Measurements from ENCODE around the gene COX6B2. TPM values are rescaled to one million over a fixed set of nuclear protein-coding genes. Genes with fewer than 3 reads are reported as not detected.

Gene COX6B2
- total RNA-seq, 1 experiment from 2014 or later = 5.8 TPM

DNA sequence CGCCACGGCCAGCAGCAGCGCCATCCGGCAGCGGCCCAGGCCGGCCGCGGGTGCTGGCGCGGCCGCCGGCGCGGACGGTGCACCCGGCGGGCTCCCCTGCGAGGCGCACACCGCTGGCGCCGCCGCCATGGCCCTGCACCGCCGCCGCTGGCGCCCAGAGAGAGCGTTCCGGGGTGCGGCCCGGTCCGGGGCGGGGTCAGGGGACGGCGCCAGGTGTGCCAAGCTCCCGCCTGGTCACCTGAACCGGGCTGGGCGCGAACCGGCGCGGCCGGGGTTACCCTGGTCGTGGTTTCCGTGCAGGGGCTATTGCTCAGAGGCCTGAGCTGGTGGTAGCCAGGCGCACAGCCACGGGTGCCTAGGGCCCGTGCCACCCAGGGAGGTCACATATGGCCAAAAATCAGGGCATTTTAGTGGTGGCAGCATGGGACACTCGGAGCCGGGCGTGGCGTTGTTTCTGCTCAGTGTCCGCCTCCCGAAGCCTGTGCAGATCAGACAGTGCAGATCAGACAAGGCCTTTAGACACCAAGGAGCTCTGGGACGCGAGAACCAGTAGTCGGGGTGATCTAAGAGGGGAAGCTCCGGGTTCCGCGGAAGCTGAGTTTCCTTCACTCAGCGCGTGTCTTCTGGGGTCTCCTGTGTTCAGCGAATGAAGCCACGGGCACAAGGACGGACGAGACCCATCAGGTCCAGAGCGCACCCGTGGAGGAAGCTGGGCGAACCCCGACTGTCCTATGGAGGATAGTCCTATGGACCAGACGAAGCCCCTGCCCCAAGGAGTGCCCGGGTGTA is 29.8 kb upstream of the COX6B2 start, which contains the start of gene TMEM238:
TSS of gene TMEM238 (minus strand) at position 162 of the 789 bp plus-strand sequence. CDS start at position 129, 33 bp downstream.
- peak; percentile 49 for DNase-seq (ENCODE audit: low spot score)
- in situ Hi-C loops (cut with HindIII; ENCODE audit: low sequenced_read_pairs) = no loop called here

DNA sequence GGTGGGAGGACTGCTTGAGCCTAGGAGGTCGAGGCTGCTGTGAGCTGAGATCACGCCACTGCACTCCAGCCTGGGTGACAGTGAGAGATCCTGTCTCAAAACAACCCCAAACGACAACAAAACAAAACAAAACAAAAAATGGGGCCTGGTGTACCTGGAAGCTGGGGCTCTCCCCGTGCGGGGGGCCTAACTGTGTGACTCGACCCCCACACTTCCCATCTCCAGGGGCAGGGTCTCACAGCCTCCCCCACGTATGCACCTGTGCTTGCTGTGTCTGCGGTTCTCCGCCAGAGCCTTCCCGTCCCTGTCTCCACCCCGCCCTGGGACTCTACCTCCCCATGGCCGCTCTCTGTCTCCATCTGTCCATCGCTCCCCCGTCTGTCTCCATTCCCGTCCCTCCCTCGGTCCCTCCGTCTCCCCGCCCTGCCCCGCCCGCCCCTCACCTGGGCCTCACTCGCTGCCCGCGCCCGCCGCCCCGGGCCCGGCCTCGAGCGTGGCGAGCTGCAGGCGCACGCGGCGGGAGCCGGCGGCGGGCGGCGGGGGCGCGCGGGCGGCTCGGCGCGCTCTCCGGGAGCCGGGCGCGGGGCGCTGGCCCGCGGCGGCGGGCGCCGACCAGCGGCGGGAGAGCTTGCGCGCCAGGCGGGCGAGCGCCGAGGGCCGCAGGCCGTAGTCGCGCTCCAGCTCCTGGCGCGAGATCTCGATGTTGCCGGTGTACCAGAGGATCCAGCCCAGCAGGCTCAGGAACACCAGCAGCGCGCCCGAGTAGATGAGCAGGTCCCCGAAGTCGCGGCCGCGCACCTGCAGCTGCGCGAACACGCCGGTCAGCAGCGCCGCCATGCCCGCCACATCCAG is 29.0 kb upstream of the COX6B2 start:
- DNase-seq (ENCODE audit: low spot score) = peak; percentile 45
- in situ Hi-C loops (cut with HindIII; ENCODE audit: low sequenced_read_pairs) = no loop called here

DNA sequence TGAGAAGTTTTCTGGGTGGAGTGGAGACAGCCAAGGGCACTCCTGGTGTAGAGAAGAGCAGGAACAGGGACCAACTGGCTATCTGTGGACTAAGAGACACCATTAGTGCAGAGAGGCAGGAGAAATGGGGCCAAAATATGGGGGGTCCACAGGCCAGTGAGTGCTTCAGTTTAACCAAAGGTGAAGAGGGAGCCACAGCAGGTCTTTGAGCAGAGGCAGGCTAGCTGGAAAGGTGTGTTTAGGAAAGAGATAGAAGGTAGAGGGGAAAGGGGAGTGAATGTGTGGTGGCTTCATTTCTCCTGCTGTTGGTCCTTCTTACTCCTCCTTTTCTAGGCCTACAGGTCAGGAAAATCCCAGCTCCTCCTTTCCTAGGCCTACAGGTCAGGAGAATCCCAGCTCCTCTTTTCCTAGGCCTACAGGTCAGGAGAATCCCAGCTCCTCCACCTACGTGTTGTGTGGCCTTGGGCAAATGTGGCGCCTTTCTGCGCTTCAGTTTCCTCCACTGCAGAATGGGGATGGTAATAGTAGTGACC is 28.1 kb upstream of the COX6B2 start:
- in situ Hi-C loops (cut with HindIII; ENCODE audit: low sequenced_read_pairs) = no loop called here

DNA sequence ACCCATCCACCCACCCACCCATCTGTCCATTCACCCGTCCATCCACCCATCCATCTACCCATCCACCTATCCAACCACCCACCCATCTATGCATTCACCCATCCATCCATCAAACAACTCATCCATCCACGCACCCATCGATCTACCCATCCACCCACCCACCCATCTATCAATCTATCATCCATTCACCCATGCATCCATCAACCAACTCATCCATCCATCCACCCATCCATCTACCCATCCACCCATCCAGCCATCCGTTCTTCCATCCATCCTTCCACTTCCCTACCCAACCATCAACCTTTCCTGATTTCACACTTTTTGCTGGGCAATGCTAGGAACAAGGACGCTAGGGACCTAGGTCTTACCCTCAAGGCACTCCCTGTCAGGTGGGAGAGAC is 27.5 kb upstream of the COX6B2 start:
- in situ Hi-C loops (cut with HindIII; ENCODE audit: low sequenced_read_pairs) = no loop called here
- no peak for DNase-seq (ENCODE audit: low spot score)

More for the DNA sequence above, 28.1 kb upstream of the COX6B2 start:
- DNase-seq (ENCODE audit: low spot score) = no peak

DNA sequence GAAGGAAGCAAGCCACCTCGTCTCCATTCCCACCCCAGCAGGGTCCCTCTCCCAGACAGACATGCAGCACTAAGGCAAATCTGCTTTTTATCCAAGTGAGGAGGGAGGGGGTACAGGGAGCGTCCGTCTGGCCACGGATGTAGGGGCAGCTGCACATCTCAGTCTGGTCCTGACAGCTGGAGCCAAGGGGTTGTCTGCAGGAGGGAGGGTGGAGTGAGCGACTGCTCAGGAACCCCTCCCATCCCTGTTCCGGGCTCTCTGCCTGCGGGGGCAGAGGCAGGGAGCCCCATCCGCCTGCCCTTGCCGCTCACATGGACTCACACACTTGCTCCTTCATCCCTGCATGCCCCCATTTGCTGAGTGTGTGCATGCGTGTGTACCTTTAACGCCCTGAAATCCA is 24.7 kb upstream of the COX6B2 start:
- in situ Hi-C loops (cut with HindIII; ENCODE audit: low sequenced_read_pairs) = no loop called here
- no peak for DNase-seq (ENCODE audit: low spot score)

DNA sequence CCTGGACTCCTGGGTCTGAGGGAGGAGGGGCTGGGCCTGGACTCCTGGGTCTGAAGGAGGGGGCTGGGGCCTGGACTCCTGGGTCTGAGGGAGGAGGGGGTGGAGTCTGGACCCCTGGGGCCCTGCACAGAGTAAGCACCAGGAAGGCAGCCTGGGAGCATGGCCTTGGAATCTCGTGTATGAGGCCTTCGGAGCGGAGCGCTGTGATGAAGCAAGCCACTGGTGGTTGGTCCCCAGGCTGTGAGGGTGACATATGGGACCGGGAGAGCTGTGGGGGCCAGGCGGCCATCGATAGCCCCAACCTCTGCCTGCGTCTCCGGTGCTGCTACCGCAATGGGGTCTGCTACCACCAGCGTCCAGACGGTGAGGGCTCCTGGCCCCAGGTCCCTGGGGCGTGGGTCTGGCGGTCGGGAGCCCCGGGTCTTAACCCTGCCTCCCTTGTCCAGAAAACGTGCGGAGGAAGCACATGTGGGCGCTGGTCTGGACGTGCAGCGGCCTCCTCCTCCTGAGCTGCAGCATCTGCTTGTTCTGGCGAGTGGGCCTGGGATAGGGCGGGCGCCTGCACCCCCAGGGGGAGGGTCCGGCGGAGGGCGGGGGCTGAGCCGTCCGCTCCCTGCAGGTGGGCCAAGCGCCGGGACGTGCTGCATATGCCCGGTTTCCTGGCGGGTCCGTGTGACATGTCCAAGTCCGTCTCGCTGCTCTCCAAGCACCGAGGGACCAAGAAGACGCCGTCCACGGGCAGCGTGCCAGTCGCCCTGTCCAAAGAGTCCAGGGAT is 23.0 kb upstream of the COX6B2 start:
- no peak for DNase-seq (ENCODE audit: low spot score)
- in situ Hi-C loops (cut with HindIII; ENCODE audit: low sequenced_read_pairs) = no loop called here

DNA sequence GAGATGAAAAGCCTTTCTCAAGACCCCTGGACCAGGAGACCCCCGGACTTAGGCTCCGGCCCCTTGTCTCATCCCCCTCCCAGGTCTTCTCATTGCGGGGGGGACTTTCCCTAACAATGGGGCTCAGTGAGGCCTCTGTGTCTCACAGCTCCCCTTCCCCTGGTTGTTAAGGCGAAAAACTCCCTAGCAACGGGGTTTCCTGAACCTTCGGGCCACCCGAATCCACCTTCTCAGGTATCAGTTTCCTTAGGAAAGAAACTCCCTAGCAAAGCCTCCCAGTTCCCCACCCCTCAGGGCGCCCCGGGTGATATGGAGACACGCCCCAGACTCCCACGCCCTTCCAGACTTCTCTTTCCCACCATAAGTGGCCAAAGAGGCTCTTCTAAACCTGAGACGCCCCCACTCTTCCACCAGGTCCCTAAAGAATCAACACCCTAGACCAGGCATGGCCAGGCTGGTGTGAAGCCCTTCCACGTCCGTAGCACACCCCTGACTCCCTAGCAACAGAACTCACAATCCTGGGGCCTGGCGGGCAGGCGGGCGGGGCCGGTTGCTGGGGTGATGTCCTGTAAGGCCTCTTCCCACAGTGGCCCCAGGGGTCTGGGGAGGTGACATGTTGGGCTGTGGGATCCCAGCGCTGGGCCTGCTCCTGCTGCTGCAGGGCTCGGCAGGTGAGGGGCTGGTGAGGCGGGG is 21.9 kb upstream of the COX6B2 start, which contains the start of gene TMEM190:
TSS of gene TMEM190 (plus strand) at position 586 of the 693 bp plus-strand sequence. CDS start at position 614, 28 bp downstream.
- no peak for DNase-seq (ENCODE audit: low spot score)
- in situ Hi-C loops (cut with HindIII; ENCODE audit: low sequenced_read_pairs) = no loop called here

DNA sequence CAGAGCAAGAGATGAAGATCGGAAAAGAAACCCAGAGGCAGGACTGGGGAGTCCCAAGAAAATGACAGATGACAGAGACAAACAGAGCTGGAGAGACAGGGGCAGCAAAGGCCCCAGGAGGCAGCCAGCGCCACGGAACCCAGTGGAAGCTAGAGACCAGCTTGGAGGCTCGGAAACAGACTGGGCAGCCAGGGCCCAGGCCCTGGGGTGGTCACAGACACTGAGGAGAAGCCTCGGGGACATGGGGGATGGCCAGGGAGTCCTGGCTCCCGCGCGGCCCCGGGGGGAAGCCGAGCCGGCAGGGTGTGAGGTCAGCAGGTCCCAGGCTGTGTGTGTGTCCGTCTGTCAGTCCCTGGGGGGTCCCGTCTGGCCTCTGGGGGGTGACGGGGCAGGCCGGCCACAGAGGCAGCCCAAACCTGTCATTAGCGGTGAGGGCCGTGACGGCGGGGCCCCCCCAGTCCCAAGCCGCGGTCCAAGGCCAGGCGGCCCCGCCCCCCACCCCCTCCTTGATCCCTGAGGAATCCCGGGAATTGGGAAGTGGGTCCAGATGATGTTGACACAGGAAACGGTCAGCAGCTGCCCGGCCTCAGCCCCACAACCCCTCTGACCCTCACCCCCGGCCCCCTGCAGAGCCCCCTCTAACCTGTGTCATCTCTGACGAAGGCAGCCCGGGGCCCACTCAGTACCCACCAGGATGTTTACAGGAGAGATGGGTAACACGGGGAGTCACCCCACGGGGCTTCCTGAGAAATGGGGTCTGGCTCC is 19.7 kb upstream of the COX6B2 start:
- in situ Hi-C loops (cut with HindIII; ENCODE audit: low sequenced_read_pairs) = no loop called here
- no peak for DNase-seq (ENCODE audit: low spot score)

DNA sequence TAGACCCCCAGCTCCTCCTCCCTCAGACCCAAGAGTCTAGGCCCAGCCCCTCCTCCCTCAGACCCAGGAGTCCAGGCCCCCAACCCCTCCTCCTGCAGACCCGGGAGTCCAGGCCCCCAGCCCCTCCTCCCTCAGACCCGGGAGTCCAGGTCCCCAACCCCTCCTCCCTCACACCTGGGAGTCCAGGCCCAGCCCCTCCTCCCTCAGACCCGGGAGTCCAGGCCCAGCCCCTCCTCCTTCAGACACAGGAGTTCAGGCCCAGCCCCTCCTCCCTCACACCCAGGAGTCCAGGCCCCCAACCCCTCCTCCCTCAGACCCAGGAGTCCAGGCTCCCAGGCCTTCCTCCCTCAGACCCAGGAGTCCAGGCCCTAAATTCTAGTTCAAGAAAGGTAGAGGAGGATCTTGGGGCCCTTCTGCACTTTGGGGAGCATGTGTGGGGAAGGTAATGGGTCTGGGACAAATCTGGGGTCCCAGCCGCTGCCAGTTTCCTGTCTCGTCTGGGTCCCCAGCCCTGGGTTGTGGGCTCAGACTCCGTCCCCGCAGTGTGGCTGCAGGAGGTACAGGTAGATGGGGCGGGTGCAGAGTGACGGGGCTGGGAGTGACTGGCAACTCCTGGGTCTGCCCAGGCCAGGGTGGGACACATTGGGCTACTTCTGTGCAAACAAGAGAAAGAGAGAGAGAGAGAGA is 18.9 kb upstream of the COX6B2 start:
- in situ Hi-C loops (cut with HindIII; ENCODE audit: low sequenced_read_pairs) = no loop called here

DNA sequence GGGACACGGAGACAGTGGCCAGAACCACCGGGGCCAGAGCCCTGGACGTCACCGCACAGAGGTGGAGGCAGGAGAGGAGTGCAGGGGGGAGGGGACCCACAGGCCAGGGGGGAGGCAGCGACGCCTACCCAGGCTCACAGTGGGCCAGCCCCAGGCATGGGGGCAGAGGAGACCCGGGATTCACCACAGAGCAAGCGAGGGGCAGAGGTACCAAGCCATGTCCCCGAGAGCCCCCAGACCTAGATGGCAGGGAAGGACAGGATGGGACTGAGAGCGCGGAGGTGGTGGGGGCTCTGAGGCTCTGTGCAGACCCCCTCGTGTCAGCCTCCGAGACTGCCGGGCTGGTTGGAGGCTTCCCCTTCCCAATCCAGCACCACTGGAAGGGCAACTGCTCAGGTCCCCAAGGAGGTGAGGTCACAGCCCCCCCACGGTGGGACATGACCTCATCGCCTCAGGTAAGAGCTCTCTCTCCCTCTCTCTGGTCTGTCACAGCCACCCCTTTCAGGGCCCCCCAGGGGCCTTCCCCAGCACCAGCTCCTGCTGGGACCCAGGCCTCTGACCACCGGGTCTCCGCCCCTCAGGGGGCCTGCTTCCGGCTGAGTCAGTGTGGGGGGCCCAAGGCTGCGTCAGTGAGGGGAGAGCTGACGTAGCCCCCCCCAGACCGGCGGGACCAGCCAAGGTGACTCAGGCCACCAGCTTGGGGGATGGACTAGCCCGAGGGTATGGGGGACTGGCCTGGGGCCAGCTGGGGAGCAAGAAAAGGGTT is 18.0 kb upstream of the COX6B2 start:
- in situ Hi-C loops (cut with HindIII; ENCODE audit: low sequenced_read_pairs) = no loop called here
- DNase-seq (ENCODE audit: low spot score) = no peak

More for the DNA sequence above, 18.9 kb upstream of the COX6B2 start:
- no peak for DNase-seq (ENCODE audit: low spot score)

DNA sequence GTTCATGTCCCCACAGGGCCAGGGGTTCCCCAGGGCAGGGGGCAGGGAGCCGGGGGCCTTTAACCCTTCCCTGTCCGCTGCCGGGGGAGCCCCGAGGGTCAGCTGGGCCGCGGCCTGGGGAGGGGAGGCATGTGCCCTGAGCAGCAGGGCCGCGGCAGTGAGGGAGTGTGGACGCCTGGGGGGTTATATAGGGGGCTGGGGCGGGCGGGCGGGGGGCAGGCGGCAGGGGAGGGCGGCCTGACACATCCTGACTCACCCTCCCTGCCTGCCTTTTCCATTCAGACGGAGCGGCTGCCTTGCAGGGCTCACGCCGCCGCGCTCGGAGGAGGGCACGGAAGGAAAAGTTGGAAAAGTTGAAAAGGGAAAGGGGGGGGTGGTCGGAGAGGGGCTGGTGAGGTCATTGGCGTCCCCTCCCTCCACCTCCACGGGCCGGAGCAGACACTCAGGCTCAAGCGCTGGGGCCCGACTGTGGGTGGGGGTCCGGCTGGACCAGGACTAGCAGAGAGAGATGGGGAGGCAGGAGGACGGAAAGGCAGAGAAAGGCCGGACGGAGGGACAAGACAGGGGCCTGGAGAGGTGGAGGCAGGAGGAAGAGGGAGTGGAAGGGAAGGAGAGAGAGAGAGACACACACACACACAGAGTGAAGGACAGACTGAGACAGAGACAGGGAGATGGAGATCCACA is 15.9 kb upstream of the COX6B2 start, which contains the start of gene IL11:
TSS of gene IL11 (minus strand) at position 159 of the 684 bp plus-strand sequence. CDS start at position 6, 153 bp downstream.
- in situ Hi-C loops (cut with HindIII; ENCODE audit: low sequenced_read_pairs) = no loop called here
- DNase-seq (ENCODE audit: low spot score) = no peak

DNA sequence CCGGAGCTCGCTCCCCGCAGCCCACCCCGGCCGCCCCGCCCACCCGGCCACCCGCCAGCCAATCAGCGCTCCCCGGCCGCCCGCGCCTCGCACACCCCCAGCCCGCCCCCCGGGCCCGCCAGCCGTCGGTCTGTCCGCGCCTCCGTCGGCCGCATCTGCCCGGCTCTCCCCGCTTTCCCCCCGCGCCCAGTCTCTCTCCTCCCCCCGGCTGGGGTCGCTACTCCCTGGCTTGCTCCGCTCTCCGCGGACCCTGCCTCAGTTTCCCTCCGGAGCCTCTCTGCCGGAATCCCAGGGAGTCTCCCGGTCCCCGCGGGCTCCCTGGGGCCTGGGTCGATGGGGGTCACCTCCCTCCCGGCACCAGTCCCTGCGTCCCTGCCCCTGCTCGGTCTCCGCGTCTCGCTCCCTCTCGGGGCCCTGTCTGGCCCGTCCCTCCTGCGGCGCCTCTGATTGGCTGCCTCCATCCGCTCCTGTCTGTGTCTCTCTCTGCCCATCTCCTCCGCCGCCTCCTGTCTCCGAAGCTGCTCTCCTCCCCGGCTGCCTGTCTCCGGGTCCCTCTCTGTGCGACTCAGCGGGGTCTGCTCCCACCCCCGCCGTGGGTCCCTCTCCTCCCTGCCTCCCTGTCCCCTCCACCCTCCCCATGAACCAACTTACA is 15.3 kb upstream of the COX6B2 start:
- peak; percentile 38 for DNase-seq (ENCODE audit: low spot score)
- in situ Hi-C loops (cut with HindIII; ENCODE audit: low sequenced_read_pairs) = no loop called here

DNA sequence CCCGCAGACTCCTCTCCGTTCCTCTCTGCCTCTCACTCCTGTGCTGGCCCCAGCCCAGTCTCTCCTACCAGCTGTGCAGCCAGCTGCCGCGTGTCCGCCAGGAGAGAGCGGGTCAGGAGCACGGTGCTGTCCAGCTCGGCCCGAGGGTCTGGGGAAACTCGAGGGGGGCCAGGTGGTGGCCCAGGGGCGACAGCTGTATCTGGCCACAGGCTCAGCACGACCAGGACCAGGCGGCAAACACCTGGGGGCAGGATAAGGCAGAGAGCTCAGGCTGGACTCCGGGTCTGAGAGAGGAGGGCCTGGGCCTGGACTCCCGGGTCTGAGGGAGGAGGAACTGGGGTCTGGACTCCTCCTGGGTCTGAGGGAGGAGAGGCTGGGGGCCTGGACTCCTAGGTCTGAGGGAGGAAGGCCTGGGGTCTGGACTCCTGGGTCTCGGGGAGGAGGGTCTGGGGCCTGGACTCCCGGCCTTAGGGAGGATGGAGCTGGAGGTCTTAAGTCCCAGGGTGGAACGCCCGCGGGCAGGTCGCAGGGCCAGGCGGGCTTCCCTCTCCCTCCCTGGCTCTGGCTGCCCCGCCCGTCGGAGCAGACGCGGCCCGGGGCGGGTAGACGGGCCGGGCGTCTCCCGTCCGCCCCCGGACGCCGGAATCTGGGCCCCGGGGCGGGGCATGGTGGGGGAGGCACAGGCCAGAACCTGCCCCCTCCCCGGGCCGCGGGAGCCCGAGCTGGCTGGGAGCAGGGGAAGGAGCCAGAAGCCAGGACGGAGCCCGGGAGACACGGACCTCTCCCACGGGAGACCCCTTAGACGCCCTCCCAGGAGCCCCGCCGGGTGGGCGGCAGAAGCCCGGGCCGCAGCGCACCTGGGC is 14.4 kb upstream of the COX6B2 start:
- no peak for DNase-seq (ENCODE audit: low spot score)
- in situ Hi-C loops (cut with HindIII; ENCODE audit: low sequenced_read_pairs) = no loop called here

DNA sequence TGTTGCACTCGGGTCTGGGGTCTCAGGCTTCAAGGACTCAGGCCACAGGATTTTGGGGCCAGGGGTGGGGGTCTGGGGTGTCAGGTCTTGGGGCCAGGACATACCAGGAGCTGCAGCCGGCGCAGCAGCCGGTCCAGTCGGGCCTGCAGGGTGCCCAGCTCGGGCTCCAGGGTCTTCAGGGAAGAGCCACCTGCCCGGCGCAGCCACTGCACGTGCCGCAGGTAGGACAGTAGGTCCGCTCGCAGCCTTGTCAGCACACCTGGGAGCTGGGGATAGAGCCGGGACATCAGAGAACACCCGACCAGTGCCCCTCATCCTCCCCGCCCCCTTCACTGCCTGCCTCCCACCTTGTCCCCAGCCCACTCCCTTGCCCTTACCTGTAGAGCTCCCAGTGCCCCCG is 13.6 kb upstream of the COX6B2 start:
- DNase-seq (ENCODE audit: low spot score) = no peak
- in situ Hi-C loops (cut with HindIII; ENCODE audit: low sequenced_read_pairs) = no loop called here

DNA sequence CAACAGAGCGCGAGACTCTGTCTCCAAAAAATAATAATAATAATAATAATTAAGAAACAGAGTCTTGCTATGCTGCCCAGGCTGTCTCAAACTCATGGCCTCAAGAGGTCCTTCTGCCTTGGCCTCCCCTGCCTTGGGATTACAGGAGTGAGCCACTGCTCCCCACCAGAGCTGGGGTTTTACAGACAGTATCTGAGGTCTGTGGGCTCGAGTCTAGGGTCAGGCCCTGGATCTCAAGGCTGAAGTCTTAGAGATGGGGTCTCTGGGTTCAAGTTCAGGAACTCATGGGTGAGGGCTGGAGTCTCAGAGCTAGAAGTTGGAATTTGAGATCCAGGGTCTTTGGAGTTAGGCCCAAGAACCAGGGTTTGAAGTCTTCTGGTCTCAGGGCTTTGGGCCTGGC is 12.3 kb upstream of the COX6B2 start:
- in situ Hi-C loops (cut with HindIII; ENCODE audit: low sequenced_read_pairs) = no loop called here
- DNase-seq (ENCODE audit: low spot score) = no peak

Measured in G401 (cell line).